ENCODE measurements around the gene AQR. TPM values are rescaled to one million over a fixed set of nuclear protein-coding genes. Genes with fewer than 3 reads are reported as not detected.

AQR gene
- total and polyA plus RNA-seq, 2 experiments from 2014 or later = 42.3 to 67.3 TPM

GRCh38 chr15:34951993-34952392, 17.5 kb downstream of the AQR start (continued):
- TF ChIP-seq, protein P1, sequence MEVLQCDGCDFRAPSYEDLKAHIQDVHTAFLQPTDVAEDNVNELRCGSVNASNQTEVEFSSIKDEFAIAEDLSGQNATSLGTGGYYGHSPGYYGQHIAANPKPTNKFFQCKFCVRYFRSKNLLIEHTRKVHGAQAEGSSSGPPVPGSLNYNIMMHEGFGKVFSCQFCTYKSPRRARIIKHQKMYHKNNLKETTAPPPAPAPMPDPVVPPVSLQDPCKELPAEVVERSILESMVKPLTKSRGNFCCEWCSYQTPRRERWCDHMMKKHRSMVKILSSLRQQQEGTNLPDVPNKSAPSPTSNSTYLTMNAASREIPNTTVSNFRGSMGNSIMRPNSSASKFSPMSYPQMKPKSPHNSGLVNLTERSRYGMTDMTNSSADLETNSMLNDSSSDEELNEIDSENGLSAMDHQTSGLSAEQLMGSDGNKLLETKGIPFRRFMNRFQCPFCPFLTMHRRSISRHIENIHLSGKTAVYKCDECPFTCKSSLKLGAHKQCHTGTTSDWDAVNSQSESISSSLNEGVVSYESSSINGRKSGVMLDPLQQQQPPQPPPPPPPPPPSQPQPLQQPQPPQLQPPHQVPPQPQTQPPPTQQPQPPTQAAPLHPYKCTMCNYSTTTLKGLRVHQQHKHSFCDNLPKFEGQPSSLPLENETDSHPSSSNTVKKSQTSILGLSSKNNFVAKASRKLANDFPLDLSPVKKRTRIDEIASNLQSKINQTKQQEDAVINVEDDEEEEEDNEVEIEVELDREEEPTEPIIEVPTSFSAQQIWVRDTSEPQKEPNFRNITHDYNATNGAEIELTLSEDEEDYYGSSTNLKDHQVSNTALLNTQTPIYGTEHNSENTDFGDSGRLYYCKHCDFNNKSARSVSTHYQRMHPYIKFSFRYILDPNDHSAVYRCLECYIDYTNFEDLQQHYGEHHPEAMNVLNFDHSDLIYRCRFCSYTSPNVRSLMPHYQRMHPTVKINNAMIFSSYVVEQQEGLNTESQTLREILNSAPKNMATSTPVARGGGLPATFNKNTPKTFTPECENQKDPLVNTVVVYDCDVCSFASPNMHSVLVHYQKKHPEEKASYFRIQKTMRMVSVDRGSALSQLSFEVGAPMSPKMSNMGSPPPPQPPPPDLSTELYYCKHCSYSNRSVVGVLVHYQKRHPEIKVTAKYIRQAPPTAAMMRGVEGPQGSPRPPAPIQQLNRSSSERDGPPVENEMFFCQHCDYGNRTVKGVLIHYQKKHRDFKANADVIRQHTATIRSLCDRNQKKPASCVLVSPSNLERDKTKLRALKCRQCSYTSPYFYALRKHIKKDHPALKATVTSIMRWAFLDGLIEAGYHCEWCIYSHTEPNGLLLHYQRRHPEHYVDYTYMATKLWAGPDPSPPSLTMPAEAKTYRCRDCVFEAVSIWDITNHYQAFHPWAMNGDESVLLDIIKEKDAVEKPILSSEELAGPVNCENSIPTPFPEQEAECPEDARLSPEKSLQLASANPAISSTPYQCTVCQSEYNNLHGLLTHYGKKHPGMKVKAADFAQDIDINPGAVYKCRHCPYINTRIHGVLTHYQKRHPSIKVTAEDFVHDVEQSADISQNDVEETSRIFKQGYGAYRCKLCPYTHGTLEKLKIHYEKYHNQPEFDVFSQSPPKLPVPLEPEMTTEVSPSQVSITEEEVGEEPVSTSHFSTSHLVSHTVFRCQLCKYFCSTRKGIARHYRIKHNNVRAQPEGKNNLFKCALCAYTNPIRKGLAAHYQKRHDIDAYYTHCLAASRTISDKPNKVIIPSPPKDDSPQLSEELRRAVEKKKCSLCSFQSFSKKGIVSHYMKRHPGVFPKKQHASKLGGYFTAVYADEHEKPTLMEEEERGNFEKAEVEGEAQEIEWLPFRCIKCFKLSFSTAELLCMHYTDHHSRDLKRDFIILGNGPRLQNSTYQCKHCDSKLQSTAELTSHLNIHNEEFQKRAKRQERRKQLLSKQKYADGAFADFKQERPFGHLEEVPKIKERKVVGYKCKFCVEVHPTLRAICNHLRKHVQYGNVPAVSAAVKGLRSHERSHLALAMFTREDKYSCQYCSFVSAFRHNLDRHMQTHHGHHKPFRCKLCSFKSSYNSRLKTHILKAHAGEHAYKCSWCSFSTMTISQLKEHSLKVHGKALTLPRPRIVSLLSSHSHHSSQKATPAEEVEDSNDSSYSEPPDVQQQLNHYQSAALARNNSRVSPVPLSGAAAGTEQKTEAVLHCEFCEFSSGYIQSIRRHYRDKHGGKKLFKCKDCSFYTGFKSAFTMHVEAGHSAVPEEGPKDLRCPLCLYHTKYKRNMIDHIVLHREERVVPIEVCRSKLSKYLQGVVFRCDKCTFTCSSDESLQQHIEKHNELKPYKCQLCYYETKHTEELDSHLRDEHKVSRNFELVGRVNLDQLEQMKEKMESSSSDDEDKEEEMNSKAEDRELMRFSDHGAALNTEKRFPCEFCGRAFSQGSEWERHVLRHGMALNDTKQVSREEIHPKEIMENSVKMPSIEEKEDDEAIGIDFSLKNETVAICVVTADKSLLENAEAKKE (CRISPR knock-in tag; IDR thresholded peaks at IDR 0.05) = no peak
- TF ChIP-seq, protein P2, sequence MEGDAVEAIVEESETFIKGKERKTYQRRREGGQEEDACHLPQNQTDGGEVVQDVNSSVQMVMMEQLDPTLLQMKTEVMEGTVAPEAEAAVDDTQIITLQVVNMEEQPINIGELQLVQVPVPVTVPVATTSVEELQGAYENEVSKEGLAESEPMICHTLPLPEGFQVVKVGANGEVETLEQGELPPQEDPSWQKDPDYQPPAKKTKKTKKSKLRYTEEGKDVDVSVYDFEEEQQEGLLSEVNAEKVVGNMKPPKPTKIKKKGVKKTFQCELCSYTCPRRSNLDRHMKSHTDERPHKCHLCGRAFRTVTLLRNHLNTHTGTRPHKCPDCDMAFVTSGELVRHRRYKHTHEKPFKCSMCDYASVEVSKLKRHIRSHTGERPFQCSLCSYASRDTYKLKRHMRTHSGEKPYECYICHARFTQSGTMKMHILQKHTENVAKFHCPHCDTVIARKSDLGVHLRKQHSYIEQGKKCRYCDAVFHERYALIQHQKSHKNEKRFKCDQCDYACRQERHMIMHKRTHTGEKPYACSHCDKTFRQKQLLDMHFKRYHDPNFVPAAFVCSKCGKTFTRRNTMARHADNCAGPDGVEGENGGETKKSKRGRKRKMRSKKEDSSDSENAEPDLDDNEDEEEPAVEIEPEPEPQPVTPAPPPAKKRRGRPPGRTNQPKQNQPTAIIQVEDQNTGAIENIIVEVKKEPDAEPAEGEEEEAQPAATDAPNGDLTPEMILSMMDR (conservative IDR thresholded peaks at IDR 0.05; ENCODE audit: low read depth in 2 of 2) = no peak
- TF ChIP-seq STAT1 (IDR thresholded peaks at IDR 0.05; ENCODE audit: unreplicated experiment) = no peak
- no peak for TF ChIP-seq EZH2phosphoT487 (IDR thresholded peaks at IDR 0.05; ENCODE audit: unreplicated experiment)
- no peak for TF ChIP-seq NANOG (IDR thresholded peaks at IDR 0.05; ENCODE audit: borderline replicate concordance)
- TF ChIP-seq EZH2 (IDR thresholded peaks at IDR 0.05; ENCODE audit: low read depth, unreplicated experiment) = no peak
- TF ChIP-seq POLR2AphosphoS5 (IDR thresholded peaks at IDR 0.05; ENCODE audit: low read depth) = no peak
- TF ChIP-seq CREB1 (CRISPR knock-in tag; IDR thresholded peaks at IDR 0.05; ENCODE audit: low read depth) = no peak

DNA sequence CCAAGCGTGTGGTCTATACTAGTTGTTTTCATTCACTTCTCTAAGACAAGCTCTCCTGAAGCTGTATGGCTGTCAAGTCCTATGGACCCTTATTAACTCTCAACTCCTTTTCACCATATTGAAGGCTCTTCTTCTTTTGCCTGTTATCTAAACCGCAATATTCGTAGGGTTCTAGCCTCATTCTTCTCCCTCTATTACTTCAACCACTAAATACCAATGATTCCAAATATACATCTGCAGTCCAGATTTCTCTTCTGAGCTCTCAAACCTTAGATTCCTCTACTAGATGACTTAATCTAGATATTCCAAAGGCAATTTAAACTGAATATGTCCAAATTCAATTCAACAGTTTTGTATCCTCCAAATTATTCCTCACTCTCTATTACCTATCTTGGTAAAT, 24.6 kb downstream of the AQR start:
- Mint-ChIP-seq H3K27me3 (ENCODE audit: insufficient read depth, low read depth, poor library complexity) (peaks cover 1% of the 10 kb centered on the region), H3K9me3 (no peaks in the 10 kb centered on the region; the same call in 2 of the 3 replicates), H3K36me3 (ENCODE audit: low read depth) (peaks cover 38% of the 10 kb centered on the region), H3K4me1 (no peaks in the 10 kb centered on the region), H3K27ac (no peak overlapping the region), H3K4me3 (no peak overlapping the region)
- no peak overlapping the region for H3K4me2 ChIP-seq
- TF ChIP-seq EZH2phosphoT487 (IDR thresholded peaks at IDR 0.05; ENCODE audit: unreplicated experiment) (no peak), REST (IDR thresholded peaks at IDR 0.05; ENCODE audit: unreplicated experiment) (no peak)
- TF ChIP-seq, protein P2 (conservative IDR thresholded peaks at IDR 0.05; ENCODE audit: low read depth in 2 of 2) = no peak
- H3K9me2 ChIP-seq (ENCODE audit: insufficient read depth) = no peaks in the 10 kb centered on the region
- DNase-seq (ENCODE audit: low spot score) = no peak
- no peak overlapping the region for H3K4me3 ChIP-seq
- no peaks in the 10 kb centered on the region; the same call in 1 of the 2 replicates for H4K20me1 ChIP-seq (replicated peaks; ENCODE audit: insufficient read depth)
- no peaks in the 10 kb centered on the region for H3F3A ChIP-seq (replicated peaks; ENCODE audit: low read depth)
- ATAC-seq = no peak
- no peaks in the 10 kb centered on the region for H3K79me2 ChIP-seq (replicated peaks; ENCODE audit: insufficient read depth)
- H3K27ac ChIP-seq (ENCODE audit: low read depth) = 0 out of 2 replicates have a peak overlapping the region, but pooled peaks have one; percentile 8
- H3K27me3 ChIP-seq (ENCODE audit: insufficient read depth) = no peaks in the 10 kb centered on the region
- H2AFZ ChIP-seq = no peak overlapping the region
- no peaks in the 10 kb centered on the region for H3K4me1 ChIP-seq (ENCODE audit: insufficient read depth)
- peaks cover 31% of the 10 kb centered on the region for H3K36me3 ChIP-seq (ENCODE audit: insufficient read depth)

All from GM23338 (cell line).